HepG2 (cell line): ENCODE results near the gene SULT1C4. TPM values are rescaled to one million over a fixed set of nuclear protein-coding genes. Genes with fewer than 3 reads are reported as not detected.

Source experiments
- CREM ChIP-seq, 2 experiments: sonication (generic) in 1 of 2; formaldehyde crosslinking in 1 of 2; IDR thresholded peaks; 2 replicates each; pipeline versions ENCODE4 v1.4.0 to v1.6.1; 2016 to 2020; ENCODE audit warnings: antibody characterized with exemption in 1 of 2, mild to moderate bottlenecking in 1 of 2, missing genetic modification reagents in 1 of 2
- ELF1 ChIP-seq: sonication (generic); formaldehyde crosslinking; IDR thresholded peaks from 2 replicates; pipeline ENCODE4 v1.4.0; 2020; ENCODE audit warnings: missing genetic modification reagents
- GABPA ChIP-seq, 2 experiments: IDR thresholded peaks; 2 replicates each; pipeline ENCODE4 v1.6.1; 2011 to 2016; ENCODE audit warnings: low read depth in 2 of 2, low read length in 1 of 2, missing biosample characterization in 1 of 2, missing genetic modification characterization in 1 of 2
- HMGA1 ChIP-seq: sonication (generic); formaldehyde crosslinking; conservative IDR thresholded peaks from 2 replicates; pipeline ENCODE4 v1.4.0; 2020; ENCODE audit warnings: missing genetic modification reagents
- KDM2A ChIP-seq: sonication (generic); formaldehyde crosslinking; IDR thresholded peaks from 2 replicates; pipeline ENCODE4 v1.4.0; 2020; ENCODE audit warnings: low read depth, missing genetic modification reagents, borderline replicate concordance
- MLLT10 ChIP-seq: sonication (generic); formaldehyde crosslinking; IDR thresholded peaks from 2 replicates; pipeline ENCODE4 v1.4.0; 2020; ENCODE audit warnings: missing genetic modification reagents
- RCOR2 ChIP-seq: IDR thresholded peaks from 2 replicates; pipeline ENCODE4 v1.6.1; 2016; ENCODE audit warnings: missing biosample characterization, missing genetic modification reagents
- RXRB ChIP-seq: IDR thresholded peaks from 2 replicates; pipeline ENCODE4 v1.6.1; 2016; ENCODE audit warnings: borderline replicate concordance, missing genetic modification reagents, missing compliant biosample characterization
- SATB2 ChIP-seq: sonication (generic); formaldehyde crosslinking; IDR thresholded peaks from 2 replicates; pipeline ENCODE4 v1.5.0; 2020; ENCODE audit warnings: missing genetic modification reagents
- SCMH1 ChIP-seq: sonication (generic); formaldehyde crosslinking; IDR thresholded peaks from 2 replicates; pipeline ENCODE4 v1.9.0; 2021; ENCODE audit warnings: missing genetic modification reagents, mild to moderate bottlenecking, borderline replicate concordance
- SIN3A ChIP-seq: IDR thresholded peaks from 2 replicates; pipeline ENCODE4 v1.6.1; 2011; ENCODE audit warnings: low read depth, mild to moderate bottlenecking, control low read depth, low read length, borderline replicate concordance
- SOX13 ChIP-seq, 3 experiments: fragments of 450-650 bp in 1 of 3; sonication (generic) in 1 of 3; formaldehyde crosslinking in 1 of 3; IDR thresholded peaks in 2 of 3; conservative IDR thresholded peaks in 1 of 3; 2 replicates each; pipeline versions ENCODE4 v1.5.0 to v1.6.1; 2016 to 2020; ENCODE audit warnings: antibody characterized with exemption in 1 of 3, mild to moderate bottlenecking in 1 of 3, missing compliant biosample characterization in 1 of 3, missing genetic modification reagents in 1 of 3, moderate library complexity in 1 of 3
- TBL1XR1 ChIP-seq: fragments of 150-350 bp; IDR thresholded peaks from 2 replicates; pipeline ENCODE4 v1.6.1; 2014; ENCODE audit warnings: borderline replicate concordance, low read length; ENCODE audit not compliant: partially characterized antibody
- TFAP4 ChIP-seq: sonication (generic); IDR thresholded peaks from 2 replicates; pipeline ENCODE4 v1.6.1; 2016; ENCODE audit warnings: low read depth, borderline replicate concordance
- YEATS4 ChIP-seq: sonication (generic); formaldehyde crosslinking; IDR thresholded peaks from 2 replicates; pipeline ENCODE4 v1.4.0; 2020; ENCODE audit warnings: missing genetic modification reagents, borderline replicate concordance
- ZBED4 ChIP-seq: sonication (generic); formaldehyde crosslinking; IDR thresholded peaks from 2 replicates; pipeline ENCODE4 v1.4.0; 2020; ENCODE audit warnings: missing genetic modification reagents, borderline replicate concordance
- ZNF180 ChIP-seq: sonication (generic); formaldehyde crosslinking; IDR thresholded peaks from 2 replicates; pipeline ENCODE4 v1.4.0; 2020; ENCODE audit warnings: low read depth, missing genetic modification reagents, borderline replicate concordance
- ZNF34 ChIP-seq: sonication (generic); formaldehyde crosslinking; IDR thresholded peaks from 2 replicates; pipeline ENCODE4 v1.4.0; 2020; ENCODE audit warnings: mild to moderate bottlenecking, missing genetic modification reagents, borderline replicate concordance
- ZNF660 ChIP-seq: sonication (generic); formaldehyde crosslinking; IDR thresholded peaks from 2 replicates; pipeline ENCODE4 v1.5.1; 2020; ENCODE audit warnings: mild to moderate bottlenecking, low read depth, missing genetic modification reagents, borderline replicate concordance
- polyA plus RNA-seq, 8 experiments: library from polyadenylated mRNA; depleted of rRNA in 3 of 8; stranded (reverse) in 7 of 8; unstranded in 1 of 8; fragments of >200 nt; fragmentation: Illumina TruSeq in 4 of 8; extraction: Trizol in 4 of 8; gene quantifications; 2 replicates each; pipeline versions ENCODE4 v1.2.1 to v1.2.3, GENCODE V29; 2011 to 2016; ENCODE audit warnings: low read depth in 4 of 8, missing spikeins in 1 of 8, mixed read lengths in 1 of 8; ENCODE audit not compliant: insufficient read depth in 1 of 8
- total RNA-seq, 5 experiments: library from RNA; depleted of rRNA; stranded (reverse); fragments of >200 nt; fragmentation: Illumina TruSeq; extraction: Trizol; gene quantifications; 2 replicates each; pipeline ENCODE4 v1.2.3, GENCODE V29; 2016; ENCODE audit warnings: low read depth in 1 of 5
- TF ChIP-seq, protein P1 (sequence below): sonication (generic); formaldehyde crosslinking; IDR thresholded peaks from 2 replicates; pipeline ENCODE4 v1.4.0; 2020; ENCODE audit warnings: missing genetic modification reagents; ENCODE audit errors: not compliant biosample characterization

SULT1C4 gene
- total and polyA plus RNA-seq, 2 of the 13 experiments (the other 11 are each of a cell fraction or from before 2014, with no cell fraction given): 1.3 to 8.6 TPM

DNA sequence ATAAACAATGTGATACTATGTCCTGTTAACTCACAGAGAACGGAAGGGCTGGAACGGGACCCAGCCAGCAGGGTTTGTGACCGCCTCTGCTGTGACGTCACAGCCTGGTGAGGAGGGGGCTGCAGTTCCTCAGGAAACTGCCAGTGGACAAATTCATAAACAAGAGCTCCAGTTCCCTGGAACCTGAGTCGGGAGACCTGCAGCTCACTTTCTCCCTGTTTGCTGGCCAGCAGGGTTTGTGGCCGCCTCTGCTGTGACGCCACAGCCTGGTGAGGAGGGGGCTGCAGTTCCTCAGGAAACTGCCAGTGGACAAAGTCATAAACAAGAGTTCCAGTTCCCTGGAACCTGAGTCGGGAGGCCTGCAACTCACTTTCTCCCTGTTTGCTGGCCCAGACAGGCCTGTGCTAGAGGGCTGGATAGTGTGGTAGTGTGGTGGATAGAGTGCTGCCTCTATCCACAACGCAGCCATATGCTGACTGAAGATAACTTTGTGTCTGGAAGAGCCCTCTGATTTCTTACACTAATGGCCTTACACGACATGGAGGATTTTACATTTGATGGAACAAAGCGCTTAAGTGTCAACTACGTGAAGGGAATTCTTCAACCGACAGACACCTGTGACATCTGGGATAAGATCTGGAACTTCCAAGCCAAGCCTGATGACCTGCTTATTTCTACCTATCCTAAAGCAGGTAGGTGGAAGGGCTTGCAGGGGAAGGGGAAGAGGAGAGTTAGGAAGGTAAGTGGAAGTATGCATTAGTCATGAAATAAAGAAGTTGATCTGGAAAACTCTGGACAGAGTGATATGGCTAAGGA, at the start of gene SULT1C4 (continued):
- no peak for TF ChIP-seq SATB2 (CRISPR knock-in tag)
- TF ChIP-seq ZNF660: no peak
- no peak for TF ChIP-seq ZBED4
- TF ChIP-seq MLLT10 (CRISPR knock-in tag): no peak
- no peak for TF ChIP-seq ELF1 (CRISPR knock-in tag)
- TF ChIP-seq SIN3A: no peak
- TF ChIP-seq SOX13 (IDR thresholded peaks at IDR 0.05): no peak
- TF ChIP-seq SOX13 (CRISPR knock-in tag; conservative IDR thresholded peaks at IDR 0.05 in 1 of 2, IDR thresholded peaks at IDR 0.05 in 1 of 2): no peak
- no peak; the same call in 1 of the 2 replicates for TF ChIP-seq YEATS4 (CRISPR knock-in tag)
- TF ChIP-seq ZNF180: no peak
- TF ChIP-seq ZNF34: no peak
- TF ChIP-seq KDM2A (CRISPR knock-in tag): no peak; the same call in 1 of the 2 replicates
- peak; percentile 94 for TF ChIP-seq CREM (IDR thresholded peaks at IDR 0.05)
- peak; percentile 55; the same call in 1 of the 2 replicates for TF ChIP-seq CREM (CRISPR knock-in tag; IDR thresholded peaks at IDR 0.05)
- TF ChIP-seq RXRB: no peak
- no peak for TF ChIP-seq GABPA (IDR thresholded peaks at IDR 0.05; ENCODE audit: low read depth, low read length)
- peak; percentile 60 for TF ChIP-seq GABPA (CRISPR knock-in tag; IDR thresholded peaks at IDR 0.05; ENCODE audit: low read depth)
- TF ChIP-seq, protein P1, sequence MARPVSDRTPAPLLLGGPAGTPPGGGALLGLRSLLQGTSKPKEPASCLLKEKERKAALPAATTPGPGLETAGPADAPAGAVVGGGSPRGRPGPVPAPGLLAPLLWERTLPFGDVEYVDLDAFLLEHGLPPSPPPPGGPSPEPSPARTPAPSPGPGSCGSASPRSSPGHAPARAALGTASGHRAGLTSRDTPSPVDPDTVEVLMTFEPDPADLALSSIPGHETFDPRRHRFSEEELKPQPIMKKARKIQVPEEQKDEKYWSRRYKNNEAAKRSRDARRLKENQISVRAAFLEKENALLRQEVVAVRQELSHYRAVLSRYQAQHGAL: no peak
- TF ChIP-seq TFAP4: no peak; the same call in 1 of the 2 replicates
- no peak for TF ChIP-seq SCMH1 (CRISPR knock-in tag)
- TF ChIP-seq HMGA1 (CRISPR knock-in tag): no peak
- TF ChIP-seq RCOR2 (CRISPR knock-in tag): no peak
- no peak for TF ChIP-seq TBL1XR1
